Smooth muscle cell (in vitro differentiated cells): ENCODE results near the gene BAD. TPM values are rescaled to one million over a fixed set of nuclear protein-coding genes. Genes with fewer than 3 reads are reported as not detected.

ENCODE experiments used
- DNase-seq: peaks from one replicate; lab custom pipeline; 2025; ENCODE audit not compliant: unreplicated experiment; lab: John Stamatoyannopoulos, UW
- H2AFZ ChIP-seq: fragments of 200-600 bp; sonication (generic); 2 replicates; pipeline ENCODE4 v1.6.0; 2016; ENCODE audit warnings: antibody characterized with exemption, low read depth, mild to moderate bottlenecking
- H3F3A ChIP-seq: fragments of 200-600 bp; sonication (generic); 2 replicates; pipeline ENCODE4 v1.6.0; 2017; ENCODE audit warnings: antibody characterized with exemption, low read depth
- H3K27ac ChIP-seq: fragments of 200-600 bp; sonication (generic); 2 replicates; pipeline ENCODE4 v1.5.1; 2016; ENCODE audit warnings: low read depth, mild to moderate bottlenecking
- H3K27me3 ChIP-seq: fragments of 200-600 bp; sonication (generic); 2 replicates; pipeline ENCODE4 v1.6.1; 2016; ENCODE audit warnings: low read depth, mild to moderate bottlenecking
- H3K36me3 ChIP-seq: fragments of 200-600 bp; sonication (generic); 2 replicates; pipeline ENCODE4 v1.5.1; 2016; ENCODE audit warnings: low read depth
- H3K4me1 ChIP-seq: fragments of 200-600 bp; sonication (generic); 2 replicates; pipeline ENCODE4 v1.5.1; 2016; ENCODE audit warnings: low read depth
- H3K4me2 ChIP-seq: fragments of 200-600 bp; sonication (generic); 2 replicates; pipeline ENCODE4 v1.6.0; 2016; ENCODE audit warnings: mild to moderate bottlenecking
- H3K4me3 ChIP-seq: fragments of 200-600 bp; sonication (generic); 2 replicates; pipeline ENCODE4 v1.5.1; 2016; ENCODE audit warnings: mild to moderate bottlenecking
- H3K79me2 ChIP-seq: fragments of 200-600 bp; sonication (generic); 2 replicates; pipeline ENCODE4 v1.6.0; 2016; ENCODE audit warnings: low read depth, mild to moderate bottlenecking
- H3K9ac ChIP-seq: fragments of 200-600 bp; sonication (generic); 2 replicates; pipeline ENCODE4 v1.6.0; 2016; ENCODE audit warnings: low read depth
- H3K9me3 ChIP-seq: fragments of 200-600 bp; sonication (generic); replicated peaks from 2 replicates; pipeline ENCODE4 v1.5.1; 2016; ENCODE audit warnings: low read depth
- H4K20me1 ChIP-seq: fragments of 200-600 bp; sonication (generic); 2 replicates; pipeline ENCODE4 v1.6.0; 2016; ENCODE audit warnings: low read depth
- WGBS: methylation state at CpG from one replicate; pipeline ENCODE4 v1.1.7; 2016; ENCODE audit warnings: low lambda C conversion rate; 5-methylcytosine and 5-hydroxymethylcytosine counted together
- polyA plus RNA-seq: library from polyadenylated mRNA; unstranded; fragments of >200 nt; fragmentation: Nextera tagmentation; extraction: Ambion mirVana; gene quantifications from 2 replicates; pipeline ENCODE4 v1.2.1, GENCODE V29; 2016
- total RNA-seq: library from RNA; depleted of rRNA; stranded (reverse); fragments of >200 nt; gene quantifications from 2 replicates; pipeline ENCODE4 v1.2.3, GENCODE V29; 2014
- TF ChIP-seq, protein P1 (sequence below): fragments of 200-600 bp; sonication (generic); IDR thresholded peaks from 2 replicates; pipeline ENCODE4 v1.5.1; 2017; ENCODE audit warnings: borderline replicate concordance, mild to moderate bottlenecking, antibody characterized with exemption; ENCODE audit not compliant: insufficient read depth, poor library complexity, severe bottlenecking

BAD gene
- total and polyA plus RNA-seq, 2 experiments from 2014 or later, result 65.8 to 117 TPM

DNA sequence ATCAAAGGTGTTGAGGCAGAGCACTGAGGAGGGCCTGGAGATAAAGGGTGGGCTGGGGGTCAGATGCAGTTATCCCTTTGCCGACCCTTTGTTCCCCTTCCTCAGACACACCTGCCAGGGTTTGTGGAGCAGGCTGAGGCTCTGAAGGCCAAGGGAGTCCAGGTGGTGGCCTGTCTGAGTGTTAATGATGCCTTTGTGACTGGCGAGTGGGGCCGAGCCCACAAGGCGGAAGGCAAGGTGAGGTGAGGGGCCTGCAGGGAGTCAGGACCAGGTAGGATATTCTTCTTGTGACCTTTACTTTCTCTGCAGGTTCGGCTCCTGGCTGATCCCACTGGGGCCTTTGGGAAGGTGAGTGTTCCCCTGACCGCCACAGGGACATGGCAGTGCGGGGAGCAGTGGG, 36.1 kb upstream of the BAD start:
- no peaks in the 10 kb centered on the region for H4K20me1 ChIP-seq
- no peak overlapping the region for H3K9ac ChIP-seq
- WGBS, result 97% methylated on average over 7 of the region's 7 CpGs
- peaks cover 8% of the 10 kb centered on the region for H3K4me1 ChIP-seq
- no peak overlapping the region for H3K4me2 ChIP-seq
- no peak for DNase-seq
- TF ChIP-seq, protein P1, sequence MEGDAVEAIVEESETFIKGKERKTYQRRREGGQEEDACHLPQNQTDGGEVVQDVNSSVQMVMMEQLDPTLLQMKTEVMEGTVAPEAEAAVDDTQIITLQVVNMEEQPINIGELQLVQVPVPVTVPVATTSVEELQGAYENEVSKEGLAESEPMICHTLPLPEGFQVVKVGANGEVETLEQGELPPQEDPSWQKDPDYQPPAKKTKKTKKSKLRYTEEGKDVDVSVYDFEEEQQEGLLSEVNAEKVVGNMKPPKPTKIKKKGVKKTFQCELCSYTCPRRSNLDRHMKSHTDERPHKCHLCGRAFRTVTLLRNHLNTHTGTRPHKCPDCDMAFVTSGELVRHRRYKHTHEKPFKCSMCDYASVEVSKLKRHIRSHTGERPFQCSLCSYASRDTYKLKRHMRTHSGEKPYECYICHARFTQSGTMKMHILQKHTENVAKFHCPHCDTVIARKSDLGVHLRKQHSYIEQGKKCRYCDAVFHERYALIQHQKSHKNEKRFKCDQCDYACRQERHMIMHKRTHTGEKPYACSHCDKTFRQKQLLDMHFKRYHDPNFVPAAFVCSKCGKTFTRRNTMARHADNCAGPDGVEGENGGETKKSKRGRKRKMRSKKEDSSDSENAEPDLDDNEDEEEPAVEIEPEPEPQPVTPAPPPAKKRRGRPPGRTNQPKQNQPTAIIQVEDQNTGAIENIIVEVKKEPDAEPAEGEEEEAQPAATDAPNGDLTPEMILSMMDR, result no peak
- H3F3A ChIP-seq, result no peaks in the 10 kb centered on the region
- H3K4me3 ChIP-seq, result no peak overlapping the region
- no peaks in the 10 kb centered on the region for H3K9me3 ChIP-seq
- no peak overlapping the region for H2AFZ ChIP-seq
- H3K36me3 ChIP-seq, result no peaks in the 10 kb centered on the region
- no peaks in the 10 kb centered on the region for H3K27me3 ChIP-seq
- H3K27ac ChIP-seq, result no peak overlapping the region
- H3K79me2 ChIP-seq, result peaks cover 6% of the 10 kb centered on the region

DNA sequence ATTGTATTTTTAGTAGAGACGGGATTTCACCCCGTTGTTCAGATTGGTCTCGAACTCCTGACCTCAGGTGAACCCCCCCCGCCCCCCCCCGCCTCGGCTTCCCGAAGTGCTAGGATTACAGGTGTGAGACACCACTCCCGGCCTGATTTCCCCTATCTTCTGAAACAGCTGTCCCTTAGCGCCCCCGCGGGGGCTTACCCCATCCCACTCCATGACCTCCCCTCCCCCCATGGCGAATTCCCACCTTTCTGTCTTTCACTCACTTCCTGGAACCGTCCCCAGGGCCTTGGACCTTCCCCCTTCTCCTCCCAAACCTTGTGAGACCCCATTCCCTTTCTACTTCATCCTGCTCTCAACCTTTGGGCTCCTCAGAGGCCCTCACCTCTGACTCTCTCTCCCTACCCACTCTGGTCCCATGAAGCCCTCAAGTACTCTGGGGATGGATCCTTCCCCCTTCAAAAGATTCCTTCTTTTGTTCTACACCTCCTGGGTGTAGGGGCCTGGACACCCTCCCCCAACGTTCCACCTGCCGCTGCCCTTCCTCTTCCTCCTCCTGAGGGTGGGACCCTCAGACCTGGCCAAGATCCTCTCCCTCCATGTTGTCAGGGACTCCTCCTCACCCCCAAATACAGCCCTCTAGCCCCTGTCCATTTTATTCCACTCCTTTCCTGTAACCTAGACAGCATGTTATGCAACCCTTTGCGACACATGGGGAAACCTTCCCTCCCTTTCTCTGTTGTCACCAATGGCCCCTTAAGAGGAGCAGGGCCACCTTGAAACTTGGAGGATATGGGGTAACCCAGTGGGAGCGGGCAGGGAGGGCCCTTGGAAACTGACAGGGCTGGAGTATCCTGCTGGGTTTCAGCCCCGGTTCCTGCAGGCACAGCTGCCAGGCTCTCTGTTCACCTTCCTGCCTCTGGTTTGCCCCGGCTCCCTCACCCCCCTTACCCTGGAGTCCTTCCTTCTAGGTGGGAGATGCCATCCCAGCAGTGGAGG, 34.6 kb upstream of the BAD start:
- TF ChIP-seq, protein P1, result no peak
- Histone ChIP-seq H3K4me3 (peak overlapping the region; percentile 95), H3K27ac (peak overlapping the region; percentile 22), H3K36me3 (no peaks in the 10 kb centered on the region), H3K9me3 (no peaks in the 10 kb centered on the region), H3K4me2 (peak overlapping the region; percentile 90), H4K20me1 (no peaks in the 10 kb centered on the region), H2AFZ (no peak overlapping the region), H3K9ac (peak overlapping the region; percentile 88), H3K4me1 (peaks cover 8% of the 10 kb centered on the region), H3F3A (no peaks in the 10 kb centered on the region), H3K79me2 (peaks cover 6% of the 10 kb centered on the region), H3K27me3 (no peaks in the 10 kb centered on the region)
- DNase-seq, result no peak
- WGBS, result 34% methylated on average over 15 of the region's 19 CpGs

DNA sequence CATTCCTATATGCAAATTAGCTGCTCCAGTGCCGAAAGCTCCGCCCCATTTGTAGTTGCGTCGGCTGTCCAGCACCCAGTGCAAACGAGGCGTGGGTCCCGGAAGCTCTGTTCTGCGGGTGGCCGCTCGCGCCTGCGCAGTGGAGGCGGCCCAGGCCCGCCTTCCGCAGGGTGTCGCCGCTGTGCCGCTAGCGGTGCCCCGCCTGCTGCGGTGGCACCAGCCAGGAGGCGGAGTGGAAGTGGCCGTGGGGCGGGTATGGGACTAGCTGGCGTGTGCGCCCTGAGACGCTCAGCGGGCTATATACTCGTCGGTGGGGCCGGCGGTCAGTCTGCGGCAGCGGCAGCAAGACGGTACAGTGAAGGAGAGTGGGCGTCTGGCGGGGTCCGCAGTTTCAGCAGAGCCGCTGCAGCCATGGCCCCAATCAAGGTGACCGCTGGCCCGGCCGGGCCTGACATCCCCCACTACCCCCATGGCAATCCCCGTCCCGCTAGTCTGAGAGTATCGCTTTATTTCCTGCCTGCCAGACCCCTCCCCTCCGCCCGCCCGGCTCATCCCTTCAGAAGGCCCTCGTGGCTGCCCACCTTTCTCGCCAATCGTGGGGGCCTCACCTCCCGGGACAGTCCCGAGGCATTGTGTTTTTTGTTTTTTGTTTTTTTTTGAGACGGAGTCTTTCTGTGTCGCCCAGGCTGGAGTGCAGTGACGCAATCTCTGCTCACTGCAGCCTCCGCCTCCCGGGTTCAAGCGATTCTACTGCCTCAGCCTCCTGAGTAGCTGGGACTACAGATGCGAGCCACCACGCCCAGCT, 33.7 kb upstream of the BAD start, which contains the start of gene PRDX5:
Gene PRDX5, plus strand, starts transcription at position 161 of the 805 bp plus-strand sequence. Its CDS starts 95 bp downstream, at position 256.
- H3K9ac ChIP-seq, result peak within 1 kb of the TSS; percentile 88

More for the DNA sequence above, 33.7 kb upstream of the BAD start, which contains the start of gene PRDX5:
- Histone ChIP-seq H3K79me2 (peaks cover 6% of the 10 kb centered on the region), H4K20me1 (no peaks in the 10 kb centered on the region), H3K27me3 (no peaks in the 10 kb centered on the region), H2AFZ (peak within 1 kb of the TSS; percentile 61), H3K9me3 (no peaks in the 10 kb centered on the region), H3K4me2 (peak within 1 kb of the TSS; percentile 90), H3K36me3 (no peaks in the 10 kb centered on the region), H3K4me3 (peak within 1 kb of the TSS; percentile 95), H3F3A (no peaks in the 10 kb centered on the region), H3K27ac (peak within 1 kb of the TSS; percentile 96), H3K4me1 (peaks cover 8% of the 10 kb centered on the region)
- WGBS, result under 1% methylated on average over 58 of the region's 61 CpGs
- DNase-seq, result peak; percentile 82
- TF ChIP-seq, protein P1, result no peak
